GM18526 (cell line): ENCODE data around the gene CARS2.

Experiments
- POLR2A ChIP-seq: IDR thresholded peaks from 3 replicates; pipeline ENCODE4 v1.6.1; 2011; ENCODE audit not compliant: insufficient read length; ENCODE audit errors: extremely low read depth

The CARS2 gene

DNA sequence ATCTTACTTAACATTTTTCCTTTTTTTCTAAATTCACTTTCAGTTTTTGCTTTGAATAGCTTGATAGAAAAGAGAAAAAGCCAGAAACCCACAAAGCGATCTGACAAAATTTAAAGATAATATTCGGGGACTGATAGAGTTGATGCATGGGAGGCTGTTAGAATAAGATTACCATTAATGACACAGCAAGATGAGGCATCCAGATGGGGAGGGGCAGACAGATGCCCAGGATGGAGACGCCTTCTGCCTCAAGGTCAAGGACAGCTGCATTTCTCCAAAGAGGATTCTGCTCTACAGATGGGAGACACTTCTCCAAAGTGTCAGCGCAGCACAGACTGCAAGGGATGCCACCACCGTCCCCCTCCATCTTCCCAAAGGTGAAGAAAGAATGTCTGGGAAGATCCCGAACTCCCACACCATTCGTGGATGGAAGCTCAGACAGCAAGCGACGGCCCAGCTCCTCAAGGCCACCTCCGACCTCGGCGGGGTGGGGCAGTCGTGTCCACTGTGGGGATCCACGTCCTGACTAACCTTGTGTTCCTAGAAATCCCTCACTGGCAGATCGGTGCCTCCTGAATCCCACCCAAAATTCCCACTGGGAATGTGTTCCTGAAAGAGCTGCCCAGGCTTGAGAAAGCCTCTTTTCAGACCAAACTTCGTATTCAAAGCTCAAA, 57.6 kb downstream of the CARS2 start:
- no peak for TF ChIP-seq POLR2A

DNA sequence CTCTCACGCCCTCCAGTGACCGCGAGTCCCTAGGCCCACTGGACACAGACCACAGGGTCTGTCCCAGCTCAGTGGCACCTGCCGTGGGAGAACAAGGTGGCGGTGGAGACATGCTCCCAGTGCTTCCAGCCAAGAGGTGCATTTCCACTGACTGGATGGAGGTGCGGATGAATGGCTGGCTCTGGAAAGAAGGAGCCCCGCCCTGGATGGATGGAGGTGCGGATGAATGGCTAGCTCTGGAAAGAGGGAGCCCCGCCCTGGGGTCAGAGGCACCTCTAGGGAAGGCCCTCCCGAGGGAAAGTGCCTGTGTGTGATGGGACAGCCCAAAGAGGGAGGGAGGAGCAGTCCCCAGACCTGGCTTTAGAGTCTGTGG, 58.6 kb downstream of the CARS2 start:
- no peak for TF ChIP-seq POLR2A

DNA sequence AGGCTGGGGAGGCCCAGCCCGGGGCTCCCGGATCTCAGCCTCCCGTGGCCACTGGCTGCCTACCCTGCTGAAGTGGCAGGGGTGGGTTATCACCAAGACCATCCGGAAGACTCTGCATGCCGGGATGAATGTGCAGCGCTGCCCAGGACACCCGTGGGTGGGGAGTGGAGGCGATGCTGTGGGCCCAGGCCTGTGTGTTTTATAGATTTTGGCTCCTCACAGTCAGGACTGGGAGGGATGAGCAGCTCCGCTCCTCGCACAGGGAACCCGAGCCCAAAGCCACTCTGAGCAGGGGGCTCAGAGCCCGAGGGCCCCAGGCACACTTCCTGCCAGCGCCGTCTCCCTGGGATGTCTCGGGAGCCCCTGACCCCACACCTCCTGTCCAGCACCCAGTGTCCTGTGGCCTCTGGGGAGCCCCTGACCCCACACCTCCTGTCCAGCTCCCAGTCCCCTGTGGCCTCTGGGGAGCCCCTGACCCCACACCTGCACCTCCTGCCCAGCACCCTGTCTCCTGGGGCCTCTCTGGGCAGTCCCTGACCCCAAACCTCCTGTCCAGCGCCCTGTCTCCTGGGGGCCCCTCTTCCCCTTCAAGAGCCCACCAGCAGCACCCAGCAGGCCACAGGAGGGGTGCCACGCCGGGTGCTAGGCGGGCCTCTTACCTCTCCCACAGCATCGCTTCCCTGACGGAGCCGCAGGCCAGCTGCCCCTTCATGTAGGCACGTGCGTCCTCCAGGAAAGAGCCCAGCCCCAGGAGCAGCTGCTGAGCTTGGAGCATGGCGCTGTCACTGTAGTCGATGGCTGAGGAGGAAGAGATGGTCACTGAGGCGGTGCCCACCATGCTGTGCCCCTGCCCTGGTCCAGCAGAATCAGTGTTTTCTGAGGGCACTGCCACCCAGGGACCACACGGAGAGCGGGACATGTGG, 59.2 kb downstream of the CARS2 start:
- no peak for TF ChIP-seq POLR2A

DNA sequence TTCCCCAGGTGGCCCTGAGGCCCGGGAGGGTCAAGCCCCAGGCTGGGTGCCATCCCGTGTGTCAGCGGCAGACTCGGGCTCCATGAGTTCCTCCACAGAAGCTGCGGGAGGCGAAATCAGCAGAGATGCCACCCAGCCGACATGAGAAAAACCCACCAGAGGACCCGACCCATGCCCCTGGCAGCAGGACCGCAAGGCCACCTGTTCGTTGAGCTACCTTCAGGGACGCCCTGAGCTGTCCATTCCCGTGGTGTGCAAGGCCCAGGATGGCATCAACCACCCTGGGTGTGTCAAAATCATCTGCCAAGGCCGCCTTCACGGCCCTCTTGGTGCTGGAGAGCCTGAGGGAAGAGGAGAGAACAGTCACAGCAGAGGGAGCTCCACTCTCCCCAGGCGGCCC, 60.2 kb downstream of the CARS2 start:
- TF ChIP-seq POLR2A, result no peak

DNA sequence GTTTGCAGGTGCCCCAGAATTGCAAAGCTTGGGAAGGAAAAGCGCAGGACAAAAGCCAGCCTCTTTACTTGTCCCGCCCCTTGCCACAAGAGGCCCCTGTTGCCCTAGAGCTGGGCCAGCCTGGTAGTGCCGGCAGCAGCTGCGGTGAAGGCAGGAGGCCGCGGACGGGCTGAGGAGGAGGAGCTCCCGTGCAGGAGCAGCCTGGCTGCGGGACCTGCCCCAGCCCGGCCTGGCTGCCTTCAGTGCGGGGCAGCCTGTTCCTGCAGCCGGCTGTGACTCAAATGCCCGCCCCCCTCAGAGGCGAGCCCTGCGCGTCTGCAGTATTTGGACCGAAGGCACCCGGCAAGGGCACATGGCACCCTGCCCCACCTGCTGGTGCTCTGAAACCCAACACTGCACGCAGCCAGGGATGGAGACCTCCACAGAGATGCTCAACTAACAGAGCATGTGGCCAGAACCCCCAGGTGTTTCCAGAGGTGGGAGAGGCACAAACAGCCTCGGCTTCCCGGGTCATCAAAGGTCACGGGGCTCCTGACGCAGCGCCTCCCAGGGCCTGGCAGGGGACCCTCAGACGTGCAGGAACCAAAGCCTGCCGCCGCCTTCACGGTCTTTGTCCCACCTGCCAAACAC, 60.9 kb downstream of the CARS2 start:
- no peak for TF ChIP-seq POLR2A

GRCh38 chr13:110643768-110644421, 62.0 kb downstream of the CARS2 start:
- no peak for TF ChIP-seq POLR2A

GRCh38 chr13:110643324-110643723, 62.6 kb downstream of the CARS2 start:
- no peak for TF ChIP-seq POLR2A

- TF ChIP-seq POLR2A, result no peak
Observed at GRCh38 chr13:110642291-110642981, 63.5 kb downstream of the CARS2 start.

GRCh38 chr13:110641055-110642015, 64.6 kb downstream of the CARS2 start:
- no peak for TF ChIP-seq POLR2A

DNA sequence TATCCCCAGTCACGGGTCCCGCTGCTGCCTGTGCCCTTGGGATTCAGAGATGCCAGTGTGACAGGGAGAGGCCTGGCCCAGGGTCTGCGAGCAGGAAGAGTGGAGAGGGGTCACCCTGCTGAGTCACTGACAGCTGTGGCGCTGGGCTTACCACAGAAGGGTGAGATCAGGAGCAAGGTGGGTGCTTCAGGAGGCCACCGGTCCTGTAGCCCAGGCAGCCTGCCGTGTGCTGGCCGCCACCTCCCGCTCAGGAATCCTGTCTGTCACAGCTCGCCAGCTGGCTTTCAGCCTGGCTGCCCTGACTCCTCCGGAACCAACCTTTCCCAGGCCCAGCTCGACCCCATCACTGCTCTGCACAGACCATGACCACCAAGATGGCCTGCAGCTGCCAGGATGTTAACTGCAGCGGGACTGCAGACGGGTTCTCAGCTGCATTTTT, 65.3 kb downstream of the CARS2 start:
- no peak for TF ChIP-seq POLR2A

GRCh38 chr13:110639935-110640334, 66.0 kb downstream of the CARS2 start:
- TF ChIP-seq POLR2A, result no peak

- no peak for TF ChIP-seq POLR2A
Observed at GRCh38 chr13:110638814-110639806, 66.8 kb downstream of the CARS2 start.

DNA sequence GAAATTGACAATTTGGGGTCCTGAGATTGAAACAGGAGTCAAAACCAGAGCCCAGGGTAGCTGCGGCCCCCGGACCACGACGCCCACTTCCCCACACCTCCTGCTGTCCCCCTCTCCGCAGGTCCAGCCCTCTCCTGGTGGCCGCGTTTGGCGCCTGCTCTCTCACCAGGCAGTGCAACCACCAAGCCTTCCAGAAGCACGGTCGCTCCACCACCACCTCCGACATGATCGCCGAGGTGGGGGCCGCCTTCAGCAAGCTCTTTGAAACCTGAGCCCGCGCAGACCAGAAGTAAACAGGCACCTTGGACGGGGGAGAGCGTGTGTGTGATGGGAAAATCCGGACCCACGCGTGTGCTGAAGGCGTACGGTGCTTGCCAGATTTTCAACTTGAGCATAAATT, 67.7 kb downstream of the CARS2 start:
- no peak for TF ChIP-seq POLR2A
